Caki2 (cell line): Measurements from ENCODE around the gene C12orf50. TPM values are rescaled to one million over a fixed set of nuclear protein-coding genes. Genes with fewer than 3 reads are reported as not detected.
"Not testable (repeated sequence)": the region's sequence is repeated elsewhere in the genome, so short reads cannot be mapped to it uniquely, and the experiment has no call there.

ENCODE experiments used
- DNase-seq: peaks from one replicate; pipeline ENCODE4 v3.0.0-alpha.2; 2015; ENCODE audit warnings: low read depth
- in situ Hi-C: cut with HindIII; loops from 2 replicates; pipeline ENCODE4 v1.10.0; 2016; ENCODE audit warnings: low sequenced_read_pairs, low pct_unique_long_range_greater_than_20kb, mixed read lengths
- total RNA-seq: library from RNA; depleted of rRNA; stranded (reverse); fragments of >200 nt; shearing (Covaris generic); gene quantifications from 2 replicates; pipeline ENCODE4 v1.2.3, GENCODE V29; 2014; ENCODE audit warnings: low replicate concordance; rRNA removed

The C12orf50 gene, protein sequence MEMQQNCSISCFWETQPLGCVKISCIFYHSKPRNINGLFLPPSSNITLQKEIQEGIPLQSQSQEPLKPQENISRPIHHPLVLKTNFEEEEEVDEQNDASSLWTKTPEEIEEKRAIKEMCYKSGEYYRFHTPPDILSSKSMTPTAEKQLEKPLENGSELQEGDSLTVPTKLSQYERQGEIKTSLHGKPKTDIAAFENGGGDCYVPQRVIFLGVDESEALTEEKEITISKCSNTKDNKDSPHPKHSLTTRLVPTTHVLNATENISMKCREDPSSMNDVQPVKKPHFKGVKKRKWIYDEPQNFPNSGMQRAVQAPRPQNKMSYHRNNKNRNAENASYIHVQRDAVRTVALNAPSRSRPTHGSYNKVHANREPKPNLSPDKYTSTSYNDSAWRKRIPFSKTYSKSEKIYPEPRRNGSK
- total RNA-seq: not detected in 2 replicates

DNA sequence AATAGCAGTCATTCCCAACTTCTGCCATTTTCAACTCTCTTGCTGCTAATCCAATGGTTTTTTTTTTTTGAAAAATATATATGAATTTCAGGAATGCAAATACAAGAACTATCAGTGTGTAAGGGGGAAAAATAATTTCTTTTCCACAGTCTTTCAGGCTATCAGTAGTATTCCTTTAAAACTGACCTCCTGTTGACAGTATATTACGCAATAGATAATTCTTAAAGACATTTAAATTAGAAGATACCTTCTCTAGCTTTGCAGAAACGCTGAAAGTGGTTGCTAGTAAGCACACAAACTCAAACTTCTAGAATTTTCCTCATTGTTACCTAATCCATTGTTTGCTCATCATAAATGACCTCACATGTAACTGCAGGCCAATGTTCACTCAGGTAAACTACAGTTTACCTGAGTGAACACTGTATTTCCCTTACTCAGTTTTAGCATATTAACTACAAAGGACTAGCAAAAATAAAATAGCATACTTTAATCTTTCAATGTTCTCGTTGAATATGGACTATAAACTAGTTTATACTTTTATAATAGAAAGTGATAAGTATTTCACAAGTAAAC, at the start of gene C12orf50:
C12orf50 (minus strand) TSS at position 309 of the 573 bp plus-strand sequence. CDS start 2,439 bp downstream, outside the sequence.
- no peak for DNase-seq
- in situ Hi-C loops: no loop called here

GRCh38 chr12:88067301-88067700, 38.1 kb upstream of the C12orf50 start:
- DNase-seq: no peak
- in situ Hi-C loops: no loop called here

- peak; percentile 18 for DNase-seq
- in situ Hi-C loops: no loop called here
These were observed 34.2 kb upstream of the C12orf50 start for GRCh38 chr12:88063375-88063774.

DNA sequence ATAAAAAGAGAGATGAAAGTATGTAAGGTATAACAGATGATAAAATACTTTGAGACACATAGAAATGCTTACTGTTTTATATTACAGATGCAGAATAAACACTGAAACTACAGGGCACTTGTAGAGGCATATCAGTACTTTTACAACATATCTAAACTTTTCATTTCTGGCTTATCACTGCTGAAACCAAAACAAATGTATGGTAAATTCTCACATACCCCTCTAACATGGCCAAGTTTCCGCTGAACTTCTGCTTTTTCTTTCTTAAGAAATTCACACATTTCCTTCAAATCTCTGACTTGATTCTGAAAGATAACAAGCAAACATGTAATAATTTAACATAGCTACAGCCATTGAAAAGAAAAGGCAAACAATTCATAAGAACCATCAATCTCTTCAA, 33.3 kb upstream of the C12orf50 start:
- DNase-seq: no peak
- in situ Hi-C loops: no loop called here

DNA sequence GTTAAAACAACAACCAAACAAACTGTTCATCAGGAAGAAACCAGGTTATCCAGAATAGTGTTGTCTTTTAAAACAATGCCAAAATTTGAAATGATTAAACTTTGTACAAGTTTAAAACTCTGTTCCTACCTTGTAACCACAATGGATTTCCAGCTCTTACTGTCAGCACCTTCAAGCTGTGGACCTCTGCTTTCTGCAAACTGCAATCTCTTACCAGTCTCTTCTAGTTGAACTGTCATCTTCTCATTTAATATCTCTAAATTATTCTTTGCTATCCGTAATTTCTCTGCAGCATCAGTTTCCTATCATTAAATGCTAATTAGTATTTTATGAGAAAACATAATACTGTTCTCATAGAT, 29.5 kb upstream of the C12orf50 start:
- no peak for DNase-seq
- in situ Hi-C loops: no loop called here

- in situ Hi-C loops: no loop called here
- DNase-seq: peak; percentile 84
These were observed 29.0 kb upstream of the C12orf50 start for GRCh38 chr12:88057994-88058718.

GRCh38 chr12:88056571-88056970, 27.4 kb upstream of the C12orf50 start:
- in situ Hi-C loops: no loop called here

GRCh38 chr12:88052686-88053085, 23.5 kb upstream of the C12orf50 start:
- DNase-seq: peak; percentile 32
- in situ Hi-C loops: no loop called here

More at GRCh38 chr12:88056571-88056970, 27.4 kb upstream of the C12orf50 start:
- DNase-seq: peak; percentile 73

- in situ Hi-C loops: no loop called here
- no peak for DNase-seq
These were observed 14.8 kb upstream of the C12orf50 start for GRCh38 chr12:88044035-88044434.

- in situ Hi-C loops: no loop called here
- no peak for DNase-seq
These were observed 8.6 kb upstream of the C12orf50 start for GRCh38 chr12:88037770-88038169.

- in situ Hi-C loops: no loop called here
- DNase-seq: no peak
These were observed 7.3 kb upstream of the C12orf50 start for GRCh38 chr12:88036353-88036965.

DNA sequence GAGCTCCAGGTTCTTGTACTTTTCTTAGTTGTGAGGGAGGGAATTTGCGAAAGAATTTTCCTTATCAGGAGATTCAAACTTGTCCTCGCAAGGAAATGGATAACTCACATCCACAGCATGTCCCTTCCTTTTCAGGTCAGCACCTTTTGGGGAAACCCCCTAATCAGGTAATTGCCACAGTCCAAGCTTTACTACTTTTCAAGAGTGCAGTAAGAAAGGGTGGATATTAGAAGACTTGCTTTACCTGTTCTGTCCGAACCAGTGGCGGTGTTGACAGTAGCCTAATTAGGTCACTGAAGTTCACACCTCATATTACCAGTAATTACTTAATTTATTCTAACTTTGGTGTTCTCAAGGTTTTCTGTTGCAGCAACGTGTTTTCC, 6.7 kb upstream of the C12orf50 start:
- DNase-seq: no peak
- in situ Hi-C loops: no loop called here

GRCh38 chr12:88035271-88035906, 6.2 kb upstream of the C12orf50 start:
- DNase-seq: peak; percentile 73
- in situ Hi-C loops: no loop called here

DNA sequence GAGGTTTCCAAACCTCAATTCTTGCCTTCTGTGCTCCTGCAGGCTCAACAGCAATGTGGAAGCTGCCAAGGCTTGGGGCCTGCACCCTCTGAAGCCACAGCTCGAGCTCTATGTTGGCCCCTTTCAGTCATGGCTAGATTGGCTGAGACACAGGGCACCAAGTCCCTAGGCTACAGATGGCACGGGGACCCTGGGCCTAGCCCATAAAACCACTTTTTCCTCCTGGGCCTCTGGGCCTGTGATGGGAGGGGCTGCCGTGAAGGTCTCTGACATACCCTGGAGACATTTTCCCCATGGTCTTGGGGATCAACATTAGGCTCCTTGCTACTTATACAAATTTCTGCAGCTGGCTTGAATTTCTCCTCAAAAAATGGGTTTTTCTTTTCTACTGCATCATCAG, 2.0 kb upstream of the C12orf50 start:
- in situ Hi-C loops, DNase-seq: not testable (repeated sequence)

GRCh38 chr12:88026196-88026595, 3.0 kb downstream of the C12orf50 start:
- in situ Hi-C loops: no loop called here
- no peak for DNase-seq

- DNase-seq: no peak
- in situ Hi-C loops: no loop called here
These were observed 11.2 kb downstream of the C12orf50 start for GRCh38 chr12:88017964-88018363.

- in situ Hi-C loops: no loop called here
- DNase-seq: no peak
These were observed 13.4 kb downstream of the C12orf50 start for GRCh38 chr12:88015825-88016224.

- in situ Hi-C loops: no loop called here
- no peak for DNase-seq
These were observed 17.4 kb downstream of the C12orf50 start for GRCh38 chr12:88011755-88012154.
